T-helper 1 cell treated with Interleukin-12 subunit alpha and Interleukin-12 subunit beta and Interleukin-4 antibody, amounts not matched to agents 30 μg/mL and 1 μg/mL, for 36 hours (primary cell): Measurements from ENCODE around the gene TENM3.

Experiments used
- H3K27ac Mint-ChIP-seq: one replicate; pipeline ENCODE4 v1.8.0; 2021; ENCODE audit warnings: mild to moderate bottlenecking, mixed read lengths
- H3K27me3 Mint-ChIP-seq: one replicate; pipeline ENCODE4 v1.8.0; 2021; ENCODE audit warnings: low read depth, mixed read lengths
- H3K36me3 Mint-ChIP-seq: one replicate; pipeline ENCODE4 v1.8.0; 2021; ENCODE audit warnings: low read depth, mixed read lengths
- H3K4me1 Mint-ChIP-seq: one replicate; pipeline ENCODE4 v1.8.0; 2021; ENCODE audit warnings: low read depth, mixed read lengths
- H3K4me3 Mint-ChIP-seq: one replicate; pipeline ENCODE4 v1.8.0; 2021; ENCODE audit warnings: mild to moderate bottlenecking, moderate library complexity, mixed read lengths
- H3K9me3 Mint-ChIP-seq: one replicate; pipeline ENCODE4 v1.8.0; 2021; ENCODE audit warnings: mixed read lengths

The TENM3 gene

DNA sequence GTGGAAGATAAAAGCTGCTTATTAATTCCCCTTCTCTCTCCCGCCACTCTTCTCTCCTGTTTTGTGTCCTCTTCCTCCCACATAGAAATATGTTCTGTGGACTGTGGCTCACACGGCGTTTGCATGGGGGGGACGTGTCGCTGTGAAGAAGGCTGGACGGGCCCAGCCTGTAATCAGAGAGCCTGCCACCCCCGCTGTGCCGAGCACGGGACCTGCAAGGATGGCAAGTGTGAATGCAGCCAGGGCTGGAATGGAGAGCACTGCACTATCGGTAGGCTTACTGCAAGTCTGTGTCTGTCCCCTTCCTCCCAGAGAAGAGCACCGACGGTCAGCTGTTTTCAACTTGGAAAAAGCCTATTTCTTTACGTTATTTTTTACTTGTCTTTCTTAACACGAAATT is 444.9 kb downstream of the TENM3 start:
- Mint-ChIP-seq H3K9me3 (no peaks in the 10 kb centered on the region), H3K36me3 (no peaks in the 10 kb centered on the region), H3K27ac (no peak overlapping the region), H3K27me3 (peaks cover 3% of the 10 kb centered on the region), H3K4me1 (no peaks in the 10 kb centered on the region), H3K4me3 (no peak overlapping the region)

DNA sequence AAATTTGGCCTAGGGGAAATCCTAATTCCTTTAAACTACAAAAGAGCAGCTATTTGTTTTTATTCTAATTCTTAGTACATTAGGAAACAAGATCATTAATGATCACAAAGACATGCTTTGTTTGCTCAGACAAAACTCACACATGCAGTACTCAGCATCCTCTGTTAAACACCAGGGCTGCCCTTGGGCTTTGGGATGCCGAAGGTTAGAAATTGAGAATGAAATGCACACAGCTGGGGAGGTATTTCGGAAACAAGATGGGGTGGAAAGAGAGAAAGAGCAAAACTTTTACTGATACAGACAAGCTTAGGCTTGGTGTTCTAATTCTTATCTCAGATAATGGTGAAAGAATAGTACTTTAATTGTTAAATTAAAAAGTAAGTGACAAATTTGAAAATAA is 451.3 kb downstream of the TENM3 start:
- H3K36me3 Mint-ChIP-seq = no peaks in the 10 kb centered on the region
- no peak overlapping the region for H3K27ac Mint-ChIP-seq
- no peaks in the 10 kb centered on the region for H3K9me3 Mint-ChIP-seq
- H3K4me3 Mint-ChIP-seq = no peak overlapping the region
- H3K27me3 Mint-ChIP-seq = no peaks in the 10 kb centered on the region
- H3K4me1 Mint-ChIP-seq = no peaks in the 10 kb centered on the region

- Mint-ChIP-seq H3K9me3 (no peaks in the 10 kb centered on the region), H3K27ac (no peak overlapping the region), H3K27me3 (no peaks in the 10 kb centered on the region), H3K4me3 (no peak overlapping the region), H3K36me3 (no peaks in the 10 kb centered on the region), H3K4me1 (no peaks in the 10 kb centered on the region)
Measured at GRCh38 chr4:182695009-182695408, 451.8 kb downstream of the TENM3 start.

GRCh38 chr4:182695842-182696241 is 452.6 kb downstream of the TENM3 start:
- H3K27ac Mint-ChIP-seq = no peak overlapping the region
- no peaks in the 10 kb centered on the region for H3K36me3 Mint-ChIP-seq
- no peaks in the 10 kb centered on the region for H3K4me1 Mint-ChIP-seq
- H3K4me3 Mint-ChIP-seq = no peak overlapping the region
- H3K9me3 Mint-ChIP-seq = no peaks in the 10 kb centered on the region
- H3K27me3 Mint-ChIP-seq = no peaks in the 10 kb centered on the region

DNA sequence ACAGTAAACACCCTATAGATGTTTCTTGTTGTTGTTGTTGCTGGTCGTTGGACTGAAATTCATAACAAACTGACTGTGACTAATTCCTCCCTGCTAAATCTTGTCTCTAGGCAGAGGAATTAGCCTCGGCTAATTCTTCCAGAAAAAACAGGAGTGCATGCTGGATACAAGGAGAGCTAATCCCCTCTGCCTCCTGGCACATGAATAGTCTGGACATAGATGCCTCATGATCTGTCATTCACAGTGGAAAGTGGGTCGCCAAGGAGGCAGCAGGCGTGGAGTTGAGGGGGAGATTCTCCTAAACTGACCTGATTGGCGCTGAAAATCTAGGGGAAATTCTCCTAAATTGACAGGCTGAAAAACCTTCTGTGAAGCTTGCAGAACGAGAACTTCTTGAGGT is 453.9 kb downstream of the TENM3 start:
- H3K27me3 Mint-ChIP-seq = no peaks in the 10 kb centered on the region
- H3K4me1 Mint-ChIP-seq = no peaks in the 10 kb centered on the region
- no peak overlapping the region for H3K27ac Mint-ChIP-seq
- no peaks in the 10 kb centered on the region for H3K9me3 Mint-ChIP-seq
- H3K36me3 Mint-ChIP-seq = no peaks in the 10 kb centered on the region
- H3K4me3 Mint-ChIP-seq = no peak overlapping the region

GRCh38 chr4:182698212-182698611 is 455.0 kb downstream of the TENM3 start:
- H3K4me3 Mint-ChIP-seq = no peak overlapping the region
- no peak overlapping the region for H3K27ac Mint-ChIP-seq
- no peaks in the 10 kb centered on the region for H3K9me3 Mint-ChIP-seq
- H3K4me1 Mint-ChIP-seq = no peaks in the 10 kb centered on the region
- no peaks in the 10 kb centered on the region for H3K27me3 Mint-ChIP-seq
- no peaks in the 10 kb centered on the region for H3K36me3 Mint-ChIP-seq

- Mint-ChIP-seq H3K9me3 (no peaks in the 10 kb centered on the region), H3K27me3 (no peaks in the 10 kb centered on the region), H3K4me1 (no peaks in the 10 kb centered on the region), H3K27ac (no peak overlapping the region), H3K36me3 (no peaks in the 10 kb centered on the region), H3K4me3 (no peak overlapping the region)
Measured at GRCh38 chr4:182699201-182699600, 456.0 kb downstream of the TENM3 start.

- H3K4me3 Mint-ChIP-seq = no peak overlapping the region
- no peaks in the 10 kb centered on the region for H3K36me3 Mint-ChIP-seq
- H3K4me1 Mint-ChIP-seq = no peaks in the 10 kb centered on the region
- H3K9me3 Mint-ChIP-seq = no peaks in the 10 kb centered on the region
- no peak overlapping the region for H3K27ac Mint-ChIP-seq
- H3K27me3 Mint-ChIP-seq = no peaks in the 10 kb centered on the region
Measured at GRCh38 chr4:182699795-182700194, 456.6 kb downstream of the TENM3 start.

DNA sequence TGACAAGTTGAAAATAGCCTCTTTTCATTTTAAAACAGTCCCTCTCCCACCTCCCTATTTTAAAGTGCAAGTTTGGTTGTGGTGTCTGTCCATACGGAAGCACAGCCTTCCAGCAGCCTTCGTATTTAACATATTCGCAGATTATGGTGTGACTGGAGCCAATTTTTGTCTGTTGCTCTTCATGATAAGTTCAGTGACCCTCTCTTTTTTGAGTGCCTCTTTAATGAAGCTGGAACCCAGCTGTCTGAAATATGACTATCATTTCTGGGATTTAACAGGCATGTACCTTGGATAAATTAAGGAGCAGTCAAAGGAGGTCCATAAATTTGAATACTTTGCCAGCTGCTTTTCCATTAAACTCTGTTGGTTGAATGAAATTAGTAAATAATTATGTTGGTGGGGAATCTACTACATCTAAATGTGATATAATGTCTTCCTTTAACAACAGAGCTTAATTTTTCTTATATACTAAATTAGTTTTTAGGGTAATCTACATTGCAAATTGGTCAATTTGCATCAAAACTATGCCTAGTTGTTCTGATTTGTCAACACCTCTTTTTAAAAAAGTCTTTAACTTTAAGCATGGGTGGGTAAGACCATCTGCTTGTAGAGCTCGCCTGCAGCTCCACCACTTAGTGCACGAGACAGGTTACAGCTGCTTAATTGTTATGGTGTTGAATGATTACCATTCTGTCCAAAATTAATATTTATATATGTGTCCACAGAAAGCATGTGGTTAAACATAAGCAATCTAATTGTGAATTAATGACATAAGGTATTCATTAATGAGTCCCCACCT is 457.4 kb downstream of the TENM3 start:
- no peak overlapping the region for H3K27ac Mint-ChIP-seq
- H3K36me3 Mint-ChIP-seq = no peaks in the 10 kb centered on the region
- H3K9me3 Mint-ChIP-seq = no peaks in the 10 kb centered on the region
- H3K27me3 Mint-ChIP-seq = no peaks in the 10 kb centered on the region
- H3K4me3 Mint-ChIP-seq = no peak overlapping the region
- no peaks in the 10 kb centered on the region for H3K4me1 Mint-ChIP-seq

DNA sequence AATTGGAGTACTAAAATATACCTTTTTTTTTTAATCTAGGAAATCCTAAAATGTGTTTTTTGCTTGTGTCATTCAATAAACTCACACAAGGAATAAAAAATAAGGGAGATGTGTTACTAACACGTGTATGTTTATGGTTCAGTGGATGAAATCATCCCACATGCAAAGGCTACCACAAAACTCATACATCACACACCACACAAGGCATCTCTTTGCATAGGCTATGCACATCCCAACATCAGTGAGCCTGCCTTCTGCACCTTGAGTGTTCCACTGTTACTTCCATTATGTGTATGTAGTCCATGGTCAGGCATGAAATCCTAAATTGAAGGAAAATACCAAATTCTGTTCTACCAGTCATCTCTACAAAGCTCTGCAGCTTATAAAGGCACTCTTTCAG is 460.9 kb downstream of the TENM3 start:
- Mint-ChIP-seq H3K27ac (no peak overlapping the region), H3K9me3 (no peaks in the 10 kb centered on the region), H3K36me3 (no peaks in the 10 kb centered on the region), H3K4me1 (no peaks in the 10 kb centered on the region), H3K27me3 (no peaks in the 10 kb centered on the region), H3K4me3 (no peak overlapping the region)

GRCh38 chr4:182704948-182705347 is 461.7 kb downstream of the TENM3 start:
- Mint-ChIP-seq H3K27me3 (no peaks in the 10 kb centered on the region), H3K4me3 (no peak overlapping the region), H3K4me1 (no peaks in the 10 kb centered on the region), H3K9me3 (no peaks in the 10 kb centered on the region), H3K36me3 (no peaks in the 10 kb centered on the region), H3K27ac (no peak overlapping the region)

- H3K4me1 Mint-ChIP-seq = no peaks in the 10 kb centered on the region
- no peak overlapping the region for H3K27ac Mint-ChIP-seq
- no peaks in the 10 kb centered on the region for H3K9me3 Mint-ChIP-seq
- H3K27me3 Mint-ChIP-seq = no peaks in the 10 kb centered on the region
- no peaks in the 10 kb centered on the region for H3K36me3 Mint-ChIP-seq
- no peak overlapping the region for H3K4me3 Mint-ChIP-seq
Measured at GRCh38 chr4:182705389-182705788, 462.2 kb downstream of the TENM3 start.

DNA sequence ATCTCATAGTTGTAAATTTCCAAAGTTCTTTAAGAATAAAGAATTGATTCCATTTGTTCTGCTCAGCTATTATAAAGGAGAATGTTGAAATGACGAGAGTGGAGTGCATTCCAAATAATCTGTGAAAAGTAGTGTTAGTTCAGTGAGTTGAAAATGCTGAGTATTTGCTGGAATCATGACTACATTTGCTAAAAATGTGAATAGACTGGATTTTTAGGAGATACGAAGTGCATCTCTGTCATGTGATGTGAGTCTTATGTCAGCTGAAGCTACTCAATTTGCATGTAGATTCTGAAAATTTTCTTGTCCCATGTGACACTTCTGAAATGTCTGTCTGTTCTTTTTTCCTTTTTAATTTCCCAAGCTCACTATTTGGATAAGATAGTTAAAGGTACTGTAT is 468.0 kb downstream of the TENM3 start:
- no peak overlapping the region for H3K4me3 Mint-ChIP-seq
- no peaks in the 10 kb centered on the region for H3K4me1 Mint-ChIP-seq
- H3K27me3 Mint-ChIP-seq = no peaks in the 10 kb centered on the region
- H3K9me3 Mint-ChIP-seq = no peaks in the 10 kb centered on the region
- no peaks in the 10 kb centered on the region for H3K36me3 Mint-ChIP-seq
- no peak overlapping the region for H3K27ac Mint-ChIP-seq

GRCh38 chr4:182715548-182715947 is 472.3 kb downstream of the TENM3 start:
- Mint-ChIP-seq H3K27ac (no peak overlapping the region), H3K27me3 (no peaks in the 10 kb centered on the region), H3K4me3 (no peak overlapping the region), H3K4me1 (no peaks in the 10 kb centered on the region), H3K9me3 (no peaks in the 10 kb centered on the region), H3K36me3 (no peaks in the 10 kb centered on the region)

DNA sequence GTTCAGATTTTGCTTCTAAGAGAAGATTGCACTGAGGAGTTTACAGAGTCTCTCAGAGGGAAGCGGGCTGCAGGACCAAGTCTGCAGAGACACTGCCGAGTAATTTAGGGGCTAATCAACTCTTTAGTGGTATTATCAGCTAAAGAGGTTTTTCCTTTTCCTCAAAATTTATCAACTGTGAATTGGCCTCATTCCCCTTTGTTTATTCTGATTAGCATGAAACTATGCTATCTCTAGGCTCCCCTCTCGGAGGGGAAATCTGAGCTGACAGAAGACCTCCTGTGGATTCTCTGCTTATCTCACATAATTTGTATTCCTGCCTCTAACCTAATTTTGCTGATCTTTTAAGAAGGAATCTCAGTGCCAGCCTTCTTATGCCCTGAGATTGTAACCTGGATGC is 473.0 kb downstream of the TENM3 start:
- Mint-ChIP-seq H3K9me3 (no peaks in the 10 kb centered on the region), H3K4me3 (no peak overlapping the region)

More for the DNA sequence above, 473.0 kb downstream of the TENM3 start:
- Mint-ChIP-seq H3K4me1 (no peaks in the 10 kb centered on the region), H3K27ac (no peak overlapping the region), H3K36me3 (no peaks in the 10 kb centered on the region), H3K27me3 (no peaks in the 10 kb centered on the region)
